ENCODE measurements around the gene ZNF407. TPM values are rescaled to one million over a fixed set of nuclear protein-coding genes. Genes with fewer than 3 reads are reported as not detected.
A peak's percentile ranks its signal among the peaks of the same experiment; 100 is the strongest.

ZNF407 gene
- total and polyA plus RNA-seq, 2 of the 13 experiments (the other 11 are each of a cell fraction or from before 2014, with no cell fraction given), result 2.3 to 8.7 TPM

GRCh38 chr18:74669136-74669798 is 71.6 kb downstream of the ZNF407 start (continued):
- TF ChIP-seq ZNF382 (CRISPR knock-in tag; IDR thresholded peaks at IDR 0.05; ENCODE audit: borderline replicate concordance) (no peak), JARID2 (CRISPR knock-in tag; IDR thresholded peaks at IDR 0.05; ENCODE audit: insufficient replicate concordance) (no peak), NAIF1 (CRISPR knock-in tag; IDR thresholded peaks at IDR 0.05; ENCODE audit: borderline replicate concordance) (no peak), SRY (CRISPR knock-in tag; IDR thresholded peaks at IDR 0.05) (no peak), ZNF3 (CRISPR knock-in tag; IDR thresholded peaks at IDR 0.05) (no peak), HCFC1 (IDR thresholded peaks at IDR 0.05; ENCODE audit: low read depth, low read length) (no peak), ZNF558 (CRISPR knock-in tag; IDR thresholded peaks at IDR 0.05; ENCODE audit: borderline replicate concordance) (no peak), JUND (CRISPR knock-in tag; IDR thresholded peaks at IDR 0.05) (no peak), PHF8 (CRISPR knock-in tag; IDR thresholded peaks at IDR 0.05) (no peak), ZNF709 (CRISPR knock-in tag; IDR thresholded peaks at IDR 0.05) (0 out of 2 replicates have a peak, but pooled peaks have one; percentile 29), ARID4A (CRISPR knock-in tag; IDR thresholded peaks at IDR 0.05; ENCODE audit: borderline replicate concordance) (peak; percentile 55; the same call in 1 of the 2 replicates), CENPT (CRISPR knock-in tag; IDR thresholded peaks at IDR 0.05; ENCODE audit: low read depth) (no peak), ZNF839 (CRISPR knock-in tag; IDR thresholded peaks at IDR 0.05; ENCODE audit: borderline replicate concordance) (no peak), PHF5A (CRISPR knock-in tag; IDR thresholded peaks at IDR 0.05; ENCODE audit: low read depth, unreplicated experiment) (no peak), TFE3 (CRISPR knock-in tag; IDR thresholded peaks at IDR 0.05) (peak; percentile 68; the same call in 1 of the 2 replicates), AKAP8 (CRISPR knock-in tag; IDR thresholded peaks at IDR 0.05) (no peak), ZSCAN12 (CRISPR knock-in tag; IDR thresholded peaks at IDR 0.05) (no peak), ZNF570 (CRISPR knock-in tag; IDR thresholded peaks at IDR 0.05; ENCODE audit: borderline replicate concordance) (no peak), PLRG1 (conservative IDR thresholded peaks at IDR 0.05) (no peak), AHDC1 (CRISPR knock-in tag; IDR thresholded peaks at IDR 0.05; ENCODE audit: borderline replicate concordance) (peak; percentile 72)
